ENCODE results near the gene NT5DC4. TPM values are rescaled to one million over a fixed set of nuclear protein-coding genes. Genes with fewer than 3 reads are reported as not detected.

Gene NT5DC4
- total RNA-seq, 1 donor from 2014 or later = not detected

DNA sequence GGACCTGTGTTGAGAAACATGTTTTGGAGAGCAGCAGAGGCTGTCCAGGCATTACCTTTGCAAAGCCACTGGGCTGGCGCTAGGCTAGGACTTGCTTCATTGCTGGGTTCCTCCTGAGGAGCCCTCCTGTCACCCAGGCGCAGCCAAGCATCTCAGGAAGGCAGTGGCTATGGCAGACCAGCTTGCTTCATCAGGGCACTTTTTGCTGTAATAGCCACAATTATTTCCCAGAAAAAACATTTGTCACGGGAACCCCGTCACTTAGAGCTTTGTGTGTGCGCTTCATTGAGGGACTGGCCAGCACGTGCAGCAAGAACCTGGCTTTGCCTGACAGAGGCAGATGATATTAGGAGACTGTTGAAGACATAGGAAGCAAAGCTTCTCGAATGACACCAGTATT, 38.7 kb upstream of the NT5DC4 start:
- no peaks in the 10 kb centered on the region for H3K9me3 Mint-ChIP-seq
- no peak for TF ChIP-seq CTCF (conservative IDR thresholded peaks at IDR 0.05)
- no peak overlapping the region for H3K4me3 Mint-ChIP-seq
- H3K27ac Mint-ChIP-seq = no peak overlapping the region
- DNase-seq (ENCODE audit: extremely low spot score, unreplicated experiment) = no peak
- H3K36me3 Mint-ChIP-seq = no peaks in the 10 kb centered on the region
- H3K4me1 Mint-ChIP-seq (ENCODE audit: unreplicated experiment) = no peaks in the 10 kb centered on the region
- no peaks in the 10 kb centered on the region for H3K27me3 Mint-ChIP-seq

GRCh38 chr2:112683550-112684414, 37.0 kb upstream of the NT5DC4 start:
- no peaks in the 10 kb centered on the region for H3K4me1 Mint-ChIP-seq (ENCODE audit: unreplicated experiment)
- no peaks in the 10 kb centered on the region for H3K27me3 Mint-ChIP-seq
- H3K9me3 Mint-ChIP-seq = no peaks in the 10 kb centered on the region
- no peak for TF ChIP-seq CTCF (conservative IDR thresholded peaks at IDR 0.05)
- peak overlapping the region; percentile 13 for H3K27ac Mint-ChIP-seq
- DNase-seq (ENCODE audit: extremely low spot score, unreplicated experiment) = no peak
- no peak overlapping the region for H3K4me3 Mint-ChIP-seq
- no peaks in the 10 kb centered on the region for H3K36me3 Mint-ChIP-seq

- H3K36me3 Mint-ChIP-seq = no peaks in the 10 kb centered on the region
- no peak for TF ChIP-seq CTCF (conservative IDR thresholded peaks at IDR 0.05)
- peak overlapping the region; percentile 13 for H3K27ac Mint-ChIP-seq
- no peak overlapping the region for H3K4me3 Mint-ChIP-seq
- H3K27me3 Mint-ChIP-seq = no peaks in the 10 kb centered on the region
- no peaks in the 10 kb centered on the region for H3K9me3 Mint-ChIP-seq
- no peak for DNase-seq (ENCODE audit: extremely low spot score, unreplicated experiment)
- no peaks in the 10 kb centered on the region for H3K4me1 Mint-ChIP-seq (ENCODE audit: unreplicated experiment)
These were observed 36.4 kb upstream of the NT5DC4 start for GRCh38 chr2:112684415-112684775.

DNA sequence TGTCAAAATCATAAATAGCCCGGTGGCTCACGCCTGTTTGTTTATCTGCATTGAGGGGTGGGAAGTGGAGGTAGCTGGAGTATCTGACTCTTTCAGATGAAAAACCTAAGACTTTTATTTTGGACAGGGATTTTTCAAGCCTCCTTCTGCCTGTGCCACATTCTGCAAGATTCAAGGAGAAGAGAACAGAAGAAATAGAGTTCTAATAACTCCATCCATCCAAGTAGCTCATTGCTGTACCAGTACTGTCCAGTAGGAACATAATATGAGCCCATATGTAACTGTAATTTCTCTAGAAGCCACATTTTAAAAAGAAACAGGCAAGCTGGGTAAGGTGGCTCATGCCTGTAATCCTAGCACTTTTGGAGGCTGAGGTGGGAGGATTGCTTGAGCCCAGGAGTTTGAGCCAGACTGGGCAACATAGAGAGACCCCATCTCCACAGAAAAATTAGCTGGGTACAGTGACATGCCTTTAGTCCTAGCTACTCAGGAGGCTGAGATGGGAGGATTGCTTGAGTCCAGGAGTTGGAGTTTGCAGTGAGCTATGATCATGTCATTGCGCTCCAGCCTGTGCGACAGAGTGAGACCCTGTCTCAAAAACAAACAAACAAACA, 35.4 kb upstream of the NT5DC4 start:
- no peaks in the 10 kb centered on the region for H3K9me3 Mint-ChIP-seq
- TF ChIP-seq CTCF (conservative IDR thresholded peaks at IDR 0.05) = peak; percentile 46
- H3K27me3 Mint-ChIP-seq = no peaks in the 10 kb centered on the region
- no peak overlapping the region for H3K4me3 Mint-ChIP-seq
- no peak overlapping the region for H3K27ac Mint-ChIP-seq
- no peaks in the 10 kb centered on the region for H3K4me1 Mint-ChIP-seq (ENCODE audit: unreplicated experiment)
- no peak for DNase-seq (ENCODE audit: extremely low spot score, unreplicated experiment)
- H3K36me3 Mint-ChIP-seq = no peaks in the 10 kb centered on the region

DNA sequence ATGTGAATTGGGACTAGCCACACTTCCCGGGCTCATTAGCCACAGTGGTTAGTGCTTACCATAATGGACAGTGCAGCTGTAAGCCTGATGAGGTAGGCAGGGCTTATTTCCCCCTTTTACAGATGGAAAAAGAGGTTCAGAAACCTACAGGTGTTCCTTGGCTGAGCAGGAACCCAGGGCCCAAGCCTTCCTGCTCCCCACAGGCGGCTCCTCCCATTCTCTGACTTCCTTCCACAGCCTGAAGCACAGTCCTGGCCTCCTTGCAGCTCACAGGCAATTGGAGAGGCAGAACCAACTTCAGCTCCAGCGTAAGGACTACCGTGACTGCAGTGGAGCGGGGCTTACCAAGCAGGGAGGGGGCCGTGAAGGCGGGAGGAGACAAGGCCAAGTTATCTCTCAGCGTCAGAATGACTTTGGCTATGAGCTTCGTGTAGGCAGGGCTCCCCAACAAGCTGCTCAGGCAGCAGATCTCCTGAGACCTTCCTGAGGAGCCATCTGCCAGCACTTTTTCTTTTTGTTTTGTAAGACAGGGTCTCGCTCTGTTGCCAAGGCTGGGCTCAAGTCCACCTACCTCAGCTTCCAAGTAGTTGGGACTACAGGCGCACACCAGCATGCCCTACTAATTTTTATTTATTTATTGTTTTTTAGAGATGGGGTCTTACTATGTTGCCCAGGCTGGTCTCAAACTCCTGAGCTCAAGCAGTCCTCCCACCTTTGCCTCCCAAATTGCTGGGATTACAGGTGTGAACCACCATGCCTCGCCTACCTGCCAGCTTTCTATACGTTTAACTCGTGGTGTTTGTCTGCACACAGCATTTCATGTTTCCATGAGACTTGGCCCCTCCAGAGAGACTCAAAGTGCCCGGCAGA, 34.2 kb upstream of the NT5DC4 start:
- Mint-ChIP-seq H3K27ac (no peak overlapping the region), H3K9me3 (no peaks in the 10 kb centered on the region), H3K36me3 (no peaks in the 10 kb centered on the region), H3K4me1 (ENCODE audit: unreplicated experiment) (no peaks in the 10 kb centered on the region), H3K4me3 (no peak overlapping the region), H3K27me3 (no peaks in the 10 kb centered on the region)
- DNase-seq (ENCODE audit: extremely low spot score, unreplicated experiment) = no peak
- no peak for TF ChIP-seq CTCF (conservative IDR thresholded peaks at IDR 0.05)
